ENCODE measurements around the gene HSFX3.
"Not testable (repeated sequence)": the region's sequence is repeated elsewhere in the genome, so short reads cannot be mapped to it uniquely, and the experiment has no call there.

HSFX3 gene

GRCh38 chrX:149546962-149547361, 2.8 kb downstream of the HSFX3 start:
- not testable (repeated sequence) for DNase-seq (ENCODE audit: extremely low spot score, insufficient read length, low read depth)
- peak; percentile 72 for FAIRE-seq

GRCh38 chrX:149545545-149546543, 3.9 kb downstream of the HSFX3 start:
- DNase-seq (ENCODE audit: extremely low spot score, insufficient read length, low read depth): not testable (repeated sequence)
- FAIRE-seq: peak; percentile 60

GRCh38 chrX:149541521-149542047, 8.1 kb downstream of the HSFX3 start:
- DNase-seq (ENCODE audit: extremely low spot score, insufficient read length, low read depth) (no peak), FAIRE-seq (peak; percentile 5)

- peak; percentile 100 for FAIRE-seq
- no peak for DNase-seq (ENCODE audit: extremely low spot score, insufficient read length, low read depth)
These were observed 8.9 kb downstream of the HSFX3 start, which contains the start of gene EOLA1 for GRCh38 chrX:149540621-149541520. EOLA1 (plus strand) TSS chrX:149541012; CDS start chrX:149545631, 4,619 bp downstream.

GRCh38 chrX:149540131-149540620, 9.5 kb downstream of the HSFX3 start:
- no peak for FAIRE-seq
- DNase-seq (ENCODE audit: extremely low spot score, insufficient read length, low read depth): peak; percentile 58

GRCh38 chrX:149539283-149540130, 10.2 kb downstream of the HSFX3 start:
- FAIRE-seq (peak; percentile 100), DNase-seq (ENCODE audit: extremely low spot score, insufficient read length, low read depth) (peak; percentile 58)

GRCh38 chrX:149537474-149537873, 12.2 kb downstream of the HSFX3 start:
- not testable (repeated sequence) for DNase-seq (ENCODE audit: extremely low spot score, insufficient read length, low read depth)
- peak; percentile 54 for FAIRE-seq

GRCh38 chrX:149534926-149535602, 14.7 kb downstream of the HSFX3 start:
- peak; percentile 73 for FAIRE-seq
- not testable (repeated sequence) for DNase-seq (ENCODE audit: extremely low spot score, insufficient read length, low read depth)

- not testable (repeated sequence) for DNase-seq (ENCODE audit: extremely low spot score, insufficient read length, low read depth); FAIRE-seq
These were observed 15.7 kb downstream of the HSFX3 start for GRCh38 chrX:149533999-149534398.

GRCh38 chrX:149532868-149533267, 16.9 kb downstream of the HSFX3 start:
- not testable (repeated sequence) for FAIRE-seq

GRCh38 chrX:149531599-149531998, 18.1 kb downstream of the HSFX3 start:
- DNase-seq (ENCODE audit: extremely low spot score, insufficient read length, low read depth): no peak
- peak; percentile 87 for FAIRE-seq

More at GRCh38 chrX:149532868-149533267, 16.9 kb downstream of the HSFX3 start:
- not testable (repeated sequence) for DNase-seq (ENCODE audit: extremely low spot score, insufficient read length, low read depth)

GRCh38 chrX:149528381-149528780, 21.3 kb downstream of the HSFX3 start:
- no peak for DNase-seq (ENCODE audit: extremely low spot score, insufficient read length, low read depth)
- no peak for FAIRE-seq

GRCh38 chrX:149527705-149528104, 22.0 kb downstream of the HSFX3 start:
- DNase-seq (ENCODE audit: extremely low spot score, insufficient read length, low read depth) (no peak), FAIRE-seq (peak; percentile 94)

GRCh38 chrX:149526318-149527033, 23.2 kb downstream of the HSFX3 start:
- DNase-seq (ENCODE audit: extremely low spot score, insufficient read length, low read depth): not testable (repeated sequence)
- peak; percentile 54 for FAIRE-seq

- DNase-seq (ENCODE audit: extremely low spot score, insufficient read length, low read depth); FAIRE-seq: not testable (repeated sequence)
These were observed 23.8 kb downstream of the HSFX3 start for GRCh38 chrX:149525903-149526302.

GRCh38 chrX:149525389-149525788, 24.3 kb downstream of the HSFX3 start:
- DNase-seq (ENCODE audit: extremely low spot score, insufficient read length, low read depth): not testable (repeated sequence)
- peak; percentile 100 for FAIRE-seq

- FAIRE-seq (no peak), DNase-seq (ENCODE audit: extremely low spot score, insufficient read length, low read depth) (no peak)
These were observed 26.8 kb downstream of the HSFX3 start for GRCh38 chrX:149522916-149523315.

GRCh38 chrX:149521438-149521837, 28.3 kb downstream of the HSFX3 start:
- no peak for FAIRE-seq

More at GRCh38 chrX:149521438-149521837, 28.3 kb downstream of the HSFX3 start:
- DNase-seq (ENCODE audit: extremely low spot score, insufficient read length, low read depth): no peak

Measured in GM18507 (cell line).